Neuronal stem cell (in vitro differentiated cells): Measurements from ENCODE around the gene RBP5. TPM values are rescaled to one million over a fixed set of nuclear protein-coding genes. Genes with fewer than 3 reads are reported as not detected.

Source experiments
- DNase-seq: peaks from one replicate; pipeline ENCODE4 v3.0.0-alpha.2; 2013; ENCODE audit warnings: low spot score
- H2AFZ ChIP-seq: one replicate; pipeline ENCODE4 v1.6.1; 2013; ENCODE audit warnings: mild to moderate bottlenecking, low read length, inconsistent platforms
- H2AK5ac ChIP-seq: 2 replicates; pipeline ENCODE4 v1.6.1; 2013; ENCODE audit warnings: low read depth, mild to moderate bottlenecking, inconsistent platforms, low read length, moderate library complexity, mixed read lengths
- H2BK120ac ChIP-seq: 2 replicates; pipeline ENCODE4 v1.6.1; 2013; ENCODE audit warnings: low read depth, mild to moderate bottlenecking, inconsistent platforms, low read length, moderate library complexity, mixed read lengths
- H2BK12ac ChIP-seq: one replicate; pipeline ENCODE4 v1.6.1; 2013; ENCODE audit warnings: low read length, inconsistent platforms
- H2BK15ac ChIP-seq: 2 replicates; pipeline ENCODE4 v1.6.1; 2013; ENCODE audit warnings: mild to moderate bottlenecking, low read length, inconsistent platforms, mixed read lengths
- H2BK5ac ChIP-seq: one replicate; pipeline ENCODE4 v1.6.1; 2013; ENCODE audit warnings: inconsistent platforms, mild to moderate bottlenecking, low read length, moderate library complexity
- H3K14ac ChIP-seq: one replicate; pipeline ENCODE4 v1.6.1; 2013; ENCODE audit warnings: low read length, inconsistent platforms
- H3K18ac ChIP-seq: 2 replicates; pipeline ENCODE4 v1.6.1; 2013; ENCODE audit warnings: low read length, inconsistent platforms
- H3K23ac ChIP-seq: 2 replicates; pipeline ENCODE4 v1.6.1; 2013; ENCODE audit warnings: low read depth, mild to moderate bottlenecking, mixed read lengths, low read length, inconsistent platforms; ENCODE audit not compliant: poor library complexity
- H3K27ac ChIP-seq: replicated peaks from 3 replicates; pipeline ENCODE4 v1.5.1; 2013; ENCODE audit warnings: low read length, inconsistent platforms
- H3K27me3 ChIP-seq, 3 experiments: 2 replicates each; pipeline ENCODE4 v1.6.1; 2013; ENCODE audit warnings: low read length in 3 of 3, mild to moderate bottlenecking in 2 of 3, inconsistent platforms in 1 of 3, low read depth in 1 of 3, mixed read lengths in 1 of 3, moderate library complexity in 1 of 3; ENCODE audit not compliant: control insufficient read depth in 3 of 3, insufficient read depth in 3 of 3
- H3K36me3 ChIP-seq, 2 donors: replicated peaks in 1 of 2; 2 replicates each; pipeline ENCODE4 v1.6.1; 2013; ENCODE audit warnings: low read length in 2 of 2; ENCODE audit not compliant: control insufficient read depth in 2 of 2, insufficient read depth in 2 of 2
- H3K4ac ChIP-seq: 2 replicates; pipeline ENCODE4 v1.6.1; 2013; ENCODE audit warnings: inconsistent platforms, mild to moderate bottlenecking, low read length, moderate library complexity
- H3K4me1 ChIP-seq, 2 donors: 1 replicate in 1 of 2; 2 replicates in 1 of 2; pipeline ENCODE4 v1.6.1; 2013; ENCODE audit warnings: low read length in 2 of 2, low read depth in 1 of 2; ENCODE audit not compliant: control insufficient read depth in 2 of 2, insufficient read depth in 1 of 2
- H3K4me2 ChIP-seq: one replicate; pipeline ENCODE4 v1.6.1; 2013; ENCODE audit warnings: mild to moderate bottlenecking, low read length, inconsistent platforms; ENCODE audit not compliant: insufficient read depth, poor library complexity, severe bottlenecking
- H3K4me3 ChIP-seq, 2 donors: 2 replicates each; pipeline ENCODE4 v1.5.1; 2013; ENCODE audit warnings: low read length in 2 of 2, mild to moderate bottlenecking in 2 of 2, inconsistent platforms in 1 of 2, moderate library complexity in 1 of 2
- H3K79me1 ChIP-seq: one replicate; pipeline ENCODE4 v1.6.1; 2013; ENCODE audit warnings: low read depth, mild to moderate bottlenecking, inconsistent platforms, low read length, moderate library complexity
- H3K9ac ChIP-seq: one replicate; pipeline ENCODE4 v1.6.1; 2013; ENCODE audit warnings: mild to moderate bottlenecking, low read depth, low read length, inconsistent platforms; ENCODE audit not compliant: poor library complexity
- H3K9me3 ChIP-seq, 2 donors: replicated peaks in 1 of 2; 2 replicates each; pipeline versions ENCODE3 to v1.6.1; 2013; ENCODE audit warnings: low read length in 2 of 2, mild to moderate bottlenecking in 2 of 2, inconsistent platforms in 1 of 2, low read depth in 1 of 2, mixed read lengths in 1 of 2, moderate library complexity in 1 of 2; ENCODE audit not compliant: control insufficient read depth in 2 of 2, insufficient read depth in 1 of 2
- H4K8ac ChIP-seq: one replicate; pipeline ENCODE4 v1.6.1; 2013; ENCODE audit warnings: low read depth, mild to moderate bottlenecking, inconsistent platforms, low read length, moderate library complexity
- H4K91ac ChIP-seq: one replicate; pipeline ENCODE4 v1.6.1; 2013; ENCODE audit warnings: low read length, low read depth, mild to moderate bottlenecking, inconsistent platforms; ENCODE audit not compliant: poor library complexity
- WGBS, 2 donors: extraction: QIAGEN DNeasy Blood & Tissue Kit; methylation state at CpG; one replicate each; pipeline ENCODE4 v1.1.7; 2013; ENCODE audit warnings: missing lambda C conversion rate in 2 of 2, mixed read lengths in 1 of 2; ENCODE audit not compliant: insufficient read length in 2 of 2, insufficient replicate concordance in 1 of 2; ENCODE audit errors: extremely low coverage in 2 of 2; 5-methylcytosine and 5-hydroxymethylcytosine counted together
- polyA plus RNA-seq, 2 experiments: library from polyadenylated mRNA; stranded (reverse); fragments of 200-250 nt; gene quantifications; one replicate each; pipeline ENCODE4 v1.2.3, GENCODE V29; 2013

RBP5 gene, protein sequence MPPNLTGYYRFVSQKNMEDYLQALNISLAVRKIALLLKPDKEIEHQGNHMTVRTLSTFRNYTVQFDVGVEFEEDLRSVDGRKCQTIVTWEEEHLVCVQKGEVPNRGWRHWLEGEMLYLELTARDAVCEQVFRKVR
- 0.46 TPM for polyA plus RNA-seq (2013, experiment 1 of 2)
- polyA plus RNA-seq (2013, experiment 2 of 2): 0.64 TPM

DNA sequence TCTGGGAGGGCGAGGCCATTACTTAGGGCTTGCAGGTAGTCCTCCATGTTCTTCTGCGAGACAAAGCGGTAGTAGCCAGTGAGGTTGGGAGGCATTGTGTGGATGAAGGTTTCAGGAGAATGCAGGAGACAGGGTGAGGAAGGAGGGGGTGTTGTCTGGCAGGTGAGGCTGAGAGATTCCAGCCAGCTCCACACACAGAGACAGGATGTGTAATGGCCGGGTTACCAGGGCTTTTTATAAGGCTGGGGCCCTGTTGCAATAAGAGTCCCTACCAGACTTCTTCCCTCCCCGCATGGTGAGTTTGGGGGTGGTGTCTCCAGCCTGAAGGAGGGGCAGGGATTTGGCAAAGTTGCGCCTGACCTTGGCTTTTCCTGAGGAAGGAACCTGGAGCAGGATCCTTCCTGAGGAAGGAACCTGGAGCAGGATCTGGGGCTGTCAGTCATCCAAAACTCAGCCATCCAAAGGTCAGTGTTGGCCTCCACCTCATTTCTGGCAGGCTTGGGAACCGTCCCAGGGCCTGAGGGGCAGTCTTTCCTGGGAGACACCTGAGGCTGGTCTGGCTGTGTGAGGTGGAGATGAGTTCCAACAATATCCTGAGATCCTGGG is at the start of gene RBP5:
TSS of gene RBP5 (minus strand) at position 209 of the 606 bp plus-strand sequence. CDS start at position 95, 114 bp downstream.
- H3K4me2 ChIP-seq: peak within 1 kb of the TSS; percentile 100
- H3K27me3 ChIP-seq: peaks cover 0 to 20% (median 0%) of the 10 kb centered on the region in 3 experiments
- H2BK12ac ChIP-seq: no peak within 1 kb of the TSS
- H3K23ac ChIP-seq: peak within 1 kb of the TSS; percentile 94
- H2AK5ac ChIP-seq: peak within 1 kb of the TSS; percentile 69
- peak within 1 kb of the TSS; percentile 98 for H2AFZ ChIP-seq
- H3K4me1 ChIP-seq: peaks cover 9 to 20% of the 10 kb centered on the region in 2 donors
- H3K14ac ChIP-seq: peak within 1 kb of the TSS; percentile 39
- peak within 1 kb of the TSS; percentile 81 for H2BK15ac ChIP-seq
- peak within 1 kb of the TSS; percentile 74 for H4K91ac ChIP-seq
- H2BK120ac ChIP-seq: no peak within 1 kb of the TSS
- peak within 1 kb of the TSS; percentile 87 for H3K18ac ChIP-seq
- H3K9me3 ChIP-seq: no peaks in the 10 kb centered on the region
- no peak within 1 kb of the TSS for H4K8ac ChIP-seq
- peaks cover 0 to 9% of the 10 kb centered on the region in 2 donors for H3K36me3 ChIP-seq
- peak within 1 kb of the TSS; percentile 84 to 89 for H3K4me3 ChIP-seq
- H3K27ac ChIP-seq: no peak within 1 kb of the TSS
- H3K4ac ChIP-seq: peak within 1 kb of the TSS; percentile 43
- WGBS, 2 donors: no CpG with 5 or more reads among the region's 7 CpGs
- no peaks in the 10 kb centered on the region for H3K79me1 ChIP-seq
- no peak for DNase-seq
- no peak within 1 kb of the TSS for H2BK5ac ChIP-seq
- H3K9ac ChIP-seq: peak within 1 kb of the TSS; percentile 93

DNA sequence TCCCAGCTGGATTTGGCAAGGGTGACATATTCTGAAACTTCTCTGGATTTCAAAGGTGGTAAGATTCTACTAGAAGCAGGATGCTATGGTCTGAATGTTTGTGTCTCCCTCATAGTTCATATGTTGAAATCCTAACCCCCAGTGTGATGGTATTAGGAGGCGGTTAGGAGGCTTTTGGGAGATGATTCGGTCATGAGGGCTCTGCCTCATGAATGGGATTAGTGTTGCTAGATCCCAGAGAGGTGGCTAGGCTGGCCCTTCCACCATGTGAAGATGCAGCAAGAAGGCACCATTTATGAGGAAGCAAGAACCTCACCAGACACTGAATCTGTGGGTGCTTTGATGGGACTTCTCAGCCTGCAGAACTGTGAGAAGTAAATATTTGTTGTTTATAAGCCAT is 49.8 kb upstream of the RBP5 start:
- no peak overlapping the region for H3K4me2 ChIP-seq
- H2BK5ac ChIP-seq: no peak overlapping the region
- no peak for DNase-seq
- no peak overlapping the region for H3K14ac ChIP-seq
- H2AK5ac ChIP-seq: no peak overlapping the region
- H3K79me1 ChIP-seq: no peaks in the 10 kb centered on the region
- H4K91ac ChIP-seq: no peak overlapping the region
- peaks cover 0 to 8% (median 0%) of the 10 kb centered on the region in 3 experiments for H3K27me3 ChIP-seq
- H4K8ac ChIP-seq: no peak overlapping the region
- H3K36me3 ChIP-seq: no peaks in the 10 kb centered on the region
- no peak overlapping the region for H2BK15ac ChIP-seq
- H3K27ac ChIP-seq: no peak overlapping the region
- no peak overlapping the region for H2AFZ ChIP-seq
- no peak overlapping the region for H3K4me3 ChIP-seq
- no CpG with 5 or more reads among the region's 2 CpGs for WGBS, 2 donors
- H2BK120ac ChIP-seq: no peak overlapping the region
- no peak overlapping the region for H3K4ac ChIP-seq
- H3K4me1 ChIP-seq: no peaks in the 10 kb centered on the region
- no peak overlapping the region for H3K9ac ChIP-seq
- H2BK12ac ChIP-seq: no peak overlapping the region
- H3K9me3 ChIP-seq: peaks cover 0 to 2% of the 10 kb centered on the region in 2 donors
- H3K18ac ChIP-seq: no peak overlapping the region
- no peak overlapping the region for H3K23ac ChIP-seq

GRCh38 chr12:7176595-7176994 is 47.9 kb upstream of the RBP5 start:
- H3K18ac ChIP-seq: no peak overlapping the region
- H4K91ac ChIP-seq: no peak overlapping the region
- H2AFZ ChIP-seq: no peak overlapping the region
- no peak for DNase-seq
- H2AK5ac ChIP-seq: no peak overlapping the region
- H2BK5ac ChIP-seq: no peak overlapping the region
- no peak overlapping the region for H3K9ac ChIP-seq
- H3K9me3 ChIP-seq: peaks cover 5 to 9% of the 10 kb centered on the region in 2 donors
- no peak overlapping the region for H3K23ac ChIP-seq
- no peak overlapping the region for H2BK15ac ChIP-seq
- H3K27ac ChIP-seq: no peak overlapping the region
- H3K14ac ChIP-seq: no peak overlapping the region
- H3K4me1 ChIP-seq: no peaks in the 10 kb centered on the region
- no peak overlapping the region for H3K4me3 ChIP-seq
- no peaks in the 10 kb centered on the region for H3K79me1 ChIP-seq
- H3K27me3 ChIP-seq: no peaks in the 10 kb centered on the region
- no peak overlapping the region for H3K4ac ChIP-seq
- no peak overlapping the region for H3K4me2 ChIP-seq
- H2BK120ac ChIP-seq: no peak overlapping the region
- H4K8ac ChIP-seq: no peak overlapping the region
- H3K36me3 ChIP-seq: no peaks in the 10 kb centered on the region
- WGBS, 2 donors: no CpG with 5 or more reads among the region's 2 CpGs
- H2BK12ac ChIP-seq: no peak overlapping the region

DNA sequence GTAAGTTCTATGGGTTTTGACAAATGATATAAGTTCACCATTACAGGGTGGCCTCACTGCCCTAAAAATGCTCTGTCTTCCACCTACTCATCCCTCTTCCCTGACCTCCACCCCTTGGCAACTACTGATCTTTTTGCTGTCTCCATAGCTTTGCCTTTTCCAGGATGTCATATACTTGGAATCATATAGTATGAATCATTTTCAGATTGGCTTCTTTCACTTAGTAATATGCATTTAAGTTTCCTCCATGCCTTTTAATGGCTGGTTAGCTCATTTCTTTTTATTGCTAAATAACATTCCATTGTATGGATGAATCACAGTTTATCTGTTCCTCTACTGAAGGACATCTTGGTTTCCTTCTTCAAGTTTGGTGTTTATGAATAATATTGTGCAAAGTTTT is 46.8 kb upstream of the RBP5 start:
- Histone ChIP-seq H4K91ac (no peak overlapping the region), H2AFZ (no peak overlapping the region), H4K8ac (no peak overlapping the region), H3K27ac (no peak overlapping the region), H3K9ac (no peak overlapping the region), H2AK5ac (no peak overlapping the region), H3K27me3 (no peaks in the 10 kb centered on the region), H3K79me1 (no peaks in the 10 kb centered on the region), H3K4me3 (no peak overlapping the region), H3K4me1 (no peaks in the 10 kb centered on the region), H2BK12ac (no peak overlapping the region), H3K4ac (no peak overlapping the region), H2BK120ac (no peak overlapping the region), H3K18ac (no peak overlapping the region), H2BK5ac (no peak overlapping the region), H3K36me3 (no peaks in the 10 kb centered on the region), H2BK15ac (no peak overlapping the region), H3K14ac (no peak overlapping the region), H3K23ac (no peak overlapping the region), H3K9me3 (peaks cover 6 to 14% of the 10 kb centered on the region in 2 donors), H3K4me2 (no peak overlapping the region)
- DNase-seq: no peak
